Lower lobe of right lung (tissue), 2 donors: ENCODE measurements around the gene NUP210. TPM values are rescaled to one million over a fixed set of nuclear protein-coding genes. Genes with fewer than 3 reads are reported as not detected.
A peak's percentile ranks its signal among the peaks of the same experiment; 100 is the strongest.

Experiments
- ATAC-seq, 2 donors: fragments of 200-7000 bp; cut with Tn5 transposase; one replicate each; pipeline ENCODE4 v1.9.1; 2020 to 2022; ENCODE audit warnings: mild to moderate bottlenecking in 2 of 2, moderate library complexity in 2 of 2
- DNase-seq: peaks from one replicate; pipeline ENCODE4 v3.0.0-alpha.2; 2020
- H3K27ac ChIP-seq: fragments of 200-600 bp; one replicate; pipeline ENCODE4 v1.8.0; 2022
- H3K27me3 ChIP-seq: fragments of 200-600 bp; one replicate; pipeline ENCODE4 v1.8.0; 2022; ENCODE audit warnings: low read depth
- H3K36me3 ChIP-seq: fragments of 200-600 bp; one replicate; pipeline ENCODE4 v1.8.0; 2022; ENCODE audit warnings: mild to moderate bottlenecking
- H3K4me1 ChIP-seq: fragments of 200-600 bp; one replicate; pipeline ENCODE4 v1.8.0; 2022
- H3K4me3 ChIP-seq: fragments of 200-600 bp; one replicate; pipeline ENCODE4 v1.8.0; 2022; ENCODE audit warnings: mild to moderate bottlenecking
- H3K9me3 ChIP-seq: fragments of 200-600 bp; one replicate; pipeline ENCODE4 v1.8.0; 2022
- CTCF ChIP-seq: fragments of 200-600 bp; IDR thresholded peaks from one replicate; pipeline ENCODE4 v1.8.0; 2022; ENCODE audit warnings: antibody characterized with exemption, mild to moderate bottlenecking
- intact Hi-C: fragments of 100-400 bp; cut with DNase I; formaldehyde crosslinking; loops from one replicate; pipeline ENCODE4 v1.11.0; 2022
- total RNA-seq: library from RNA; stranded (reverse); fragmentation: NEBNext Ultra II Directional; extraction: Animal tissue kit (Norgen Biotek cat#: 25700); gene quantifications from one replicate; pipeline ENCODE4 v1.2.1, GENCODE V29; 2021
- donor health status: DM: no; HTN: yes; CAD: no; lungs with severe emphysema.

Gene NUP210
- total RNA-seq, 1 donor from 2014 or later = 22.2 TPM

GRCh38 chr3:13411186-13411860 lies 8.8 kb downstream of the NUP210 start:
- Histone ChIP-seq H3K36me3 (no peaks in the 10 kb centered on the region), H3K9me3 (peaks cover 14% of the 10 kb centered on the region), H3K4me3 (no peak overlapping the region), H3K27ac (no peak overlapping the region), H3K4me1 (peaks cover 17% of the 10 kb centered on the region), H3K27me3 (no peaks in the 10 kb centered on the region)
- TF ChIP-seq CTCF = no peak
- DNase-seq (no peak), ATAC-seq (no peak)
- intact Hi-C loops = no loop called here

- ATAC-seq = no peak
- intact Hi-C loops = no loop called here
- no peaks in the 10 kb centered on the region for H3K27me3 ChIP-seq
- H3K9me3 ChIP-seq = peaks cover 14% of the 10 kb centered on the region
- no peak overlapping the region for H3K4me3 ChIP-seq
- no peak for DNase-seq
- TF ChIP-seq CTCF = no peak
- H3K27ac ChIP-seq = no peak overlapping the region
- no peaks in the 10 kb centered on the region for H3K4me1 ChIP-seq
- no peaks in the 10 kb centered on the region for H3K36me3 ChIP-seq
Observed at GRCh38 chr3:13408890-13409289, 11.2 kb downstream of the NUP210 start.

- no peaks in the 10 kb centered on the region for H3K27me3 ChIP-seq
- intact Hi-C loops = no loop called here
- DNase-seq (no peak), ATAC-seq (no peak)
- TF ChIP-seq CTCF = no peak
- no peak overlapping the region for H3K4me3 ChIP-seq
- H3K9me3 ChIP-seq = peaks cover 14% of the 10 kb centered on the region
- no peaks in the 10 kb centered on the region for H3K4me1 ChIP-seq
- no peaks in the 10 kb centered on the region for H3K36me3 ChIP-seq
- no peak overlapping the region for H3K27ac ChIP-seq
Observed at GRCh38 chr3:13407926-13408325, 12.2 kb downstream of the NUP210 start.

GRCh38 chr3:13407475-13407874 lies 12.6 kb downstream of the NUP210 start:
- no peak overlapping the region for H3K27ac ChIP-seq
- H3K9me3 ChIP-seq = peaks cover 14% of the 10 kb centered on the region
- no peaks in the 10 kb centered on the region for H3K36me3 ChIP-seq
- DNase-seq (no peak), ATAC-seq (no peak)
- no peaks in the 10 kb centered on the region for H3K27me3 ChIP-seq
- no peaks in the 10 kb centered on the region for H3K4me1 ChIP-seq
- no peak for TF ChIP-seq CTCF
- H3K4me3 ChIP-seq = no peak overlapping the region
- intact Hi-C loops = no loop called here

- intact Hi-C loops = no loop called here
Observed at GRCh38 chr3:13406190-13406589, 13.9 kb downstream of the NUP210 start.

More at GRCh38 chr3:13406190-13406589, 13.9 kb downstream of the NUP210 start:
- Histone ChIP-seq H3K4me1 (no peaks in the 10 kb centered on the region), H3K27me3 (no peaks in the 10 kb centered on the region), H3K36me3 (no peaks in the 10 kb centered on the region), H3K9me3 (peaks cover 14% of the 10 kb centered on the region), H3K27ac (no peak overlapping the region), H3K4me3 (no peak overlapping the region)
- ATAC-seq = peak in 1 of 2 donors; percentile 8
- TF ChIP-seq CTCF = no peak
- DNase-seq = no peak
